Gastroesophageal sphincter (tissue), 3 donors: ENCODE data around the gene PROK1.

Experiments used
- EP300 ChIP-seq: sonication (generic); formaldehyde crosslinking; IDR thresholded peaks from one replicate; pipeline ENCODE4 v1.6.1; 2017; ENCODE audit warnings: antibody characterized with exemption, mild to moderate bottlenecking
- POLR2A ChIP-seq, 2 donors: fragments of 450-650 bp; IDR thresholded peaks; one replicate each; pipeline ENCODE4 v1.6.1; 2017; ENCODE audit warnings: antibody characterized with exemption in 2 of 2, mild to moderate bottlenecking in 2 of 2, moderate library complexity in 1 of 2
- POLR2AphosphoS5 ChIP-seq: sonication (generic); formaldehyde crosslinking; IDR thresholded peaks from one replicate; pipeline ENCODE4 v1.6.1; 2017; ENCODE audit warnings: antibody characterized with exemption
- TF ChIP-seq, protein P1 (sequence below), 4 experiments: fragments of 200-600 bp in 2 of 4; fragments of 450-650 bp in 2 of 4; sonication (generic) in 1 of 4; IDR thresholded peaks; one replicate each; pipeline ENCODE4 v1.5.1; 2017 to 2019; ENCODE audit warnings: antibody characterized with exemption in 4 of 4, mild to moderate bottlenecking in 2 of 4, moderate library complexity in 2 of 4

GRCh38 chr1:110466646-110467280, 15.8 kb downstream of the PROK1 start:
- TF ChIP-seq, protein P1, sequence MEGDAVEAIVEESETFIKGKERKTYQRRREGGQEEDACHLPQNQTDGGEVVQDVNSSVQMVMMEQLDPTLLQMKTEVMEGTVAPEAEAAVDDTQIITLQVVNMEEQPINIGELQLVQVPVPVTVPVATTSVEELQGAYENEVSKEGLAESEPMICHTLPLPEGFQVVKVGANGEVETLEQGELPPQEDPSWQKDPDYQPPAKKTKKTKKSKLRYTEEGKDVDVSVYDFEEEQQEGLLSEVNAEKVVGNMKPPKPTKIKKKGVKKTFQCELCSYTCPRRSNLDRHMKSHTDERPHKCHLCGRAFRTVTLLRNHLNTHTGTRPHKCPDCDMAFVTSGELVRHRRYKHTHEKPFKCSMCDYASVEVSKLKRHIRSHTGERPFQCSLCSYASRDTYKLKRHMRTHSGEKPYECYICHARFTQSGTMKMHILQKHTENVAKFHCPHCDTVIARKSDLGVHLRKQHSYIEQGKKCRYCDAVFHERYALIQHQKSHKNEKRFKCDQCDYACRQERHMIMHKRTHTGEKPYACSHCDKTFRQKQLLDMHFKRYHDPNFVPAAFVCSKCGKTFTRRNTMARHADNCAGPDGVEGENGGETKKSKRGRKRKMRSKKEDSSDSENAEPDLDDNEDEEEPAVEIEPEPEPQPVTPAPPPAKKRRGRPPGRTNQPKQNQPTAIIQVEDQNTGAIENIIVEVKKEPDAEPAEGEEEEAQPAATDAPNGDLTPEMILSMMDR (IDR thresholded peaks at IDR 0.05) = no peak
- TF ChIP-seq EP300 (no peak), POLR2AphosphoS5 (peak; percentile 55), POLR2A (IDR thresholded peaks at IDR 0.05) (no peak)
